HL-60 (cell line): ENCODE results near the gene UBAP2.
"Not testable (repeated sequence)": the region's sequence is repeated elsewhere in the genome, so short reads cannot be mapped to it uniquely, and the experiment has no call there.

ENCODE experiments used
- DNase-seq, 2 experiments: peaks; one replicate each; pipeline ENCODE4 v3.0.0-alpha.2; 2010 to 2020; ENCODE audit warnings: low read depth in 1 of 2, low spot score in 1 of 2
- H3K27ac ChIP-seq: fragments of 250-450 bp; sonication (Bioruptor Pico); replicated peaks from 2 replicates; pipeline ENCODE4 v1.5.1; 2020; ENCODE audit warnings: mild to moderate bottlenecking, moderate library complexity
- H3K27me3 ChIP-seq: fragments of 250-450 bp; sonication (Bioruptor Pico); 2 replicates; pipeline ENCODE4 v1.5.1; 2021; ENCODE audit warnings: mild to moderate bottlenecking, moderate library complexity; ENCODE audit not compliant: insufficient read depth, poor library complexity, severe bottlenecking
- H3K4me3 ChIP-seq: replicated peaks from 2 replicates; pipeline ENCODE4 v1.5.1; 2011; ENCODE audit warnings: mild to moderate bottlenecking, control low read depth, low read length; ENCODE audit not compliant: insufficient read depth
- GABPA ChIP-seq: IDR thresholded peaks from 2 replicates; pipeline ENCODE4 v1.6.1; 2012; ENCODE audit warnings: low read depth
- POLR2AphosphoS5 ChIP-seq: IDR thresholded peaks from 2 replicates; pipeline ENCODE4 v1.6.1; 2012; ENCODE audit warnings: low read depth
- SPI1 ChIP-seq: IDR thresholded peaks from 2 replicates; pipeline ENCODE4 v1.6.1; 2012; ENCODE audit warnings: low read depth, mild to moderate bottlenecking, borderline replicate concordance
- TF ChIP-seq, protein P1 (sequence below): IDR thresholded peaks from 2 replicates; pipeline ENCODE4 v1.6.1; 2012; ENCODE audit warnings: low read depth; ENCODE audit not compliant: insufficient replicate concordance
- TF ChIP-seq, protein P2 (sequence below): IDR thresholded peaks from one replicate; pipeline ENCODE4 v1.5.1; 2011; ENCODE audit warnings: low read length, control low read depth, inconsistent platforms; ENCODE audit not compliant: insufficient read depth

Gene UBAP2

DNA sequence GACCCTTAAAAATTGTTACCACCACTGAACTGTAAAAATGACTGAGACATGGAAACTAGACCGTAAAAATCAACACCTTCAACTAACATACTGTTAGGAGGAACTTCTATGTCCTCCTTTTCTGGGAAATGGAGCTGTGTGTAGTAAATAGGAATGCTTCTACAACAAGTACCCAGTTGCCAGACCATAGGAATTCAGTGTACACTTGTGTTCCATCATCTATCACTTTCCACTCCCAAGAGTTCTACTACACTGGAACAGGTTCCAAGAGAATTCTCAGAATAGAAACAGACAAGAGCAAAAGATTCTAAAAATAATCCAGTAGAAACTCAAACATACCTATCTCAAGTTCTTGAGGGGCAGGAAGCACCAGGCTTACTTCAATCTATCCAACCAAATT, 23.6 kb downstream of the UBAP2 start:
- Histone ChIP-seq H3K27me3 (no peaks in the 10 kb centered on the region), H3K4me3 (no peak overlapping the region), H3K27ac (no peak overlapping the region)
- no peak for DNase-seq
- TF ChIP-seq SPI1: no peak
- TF ChIP-seq, protein P1, sequence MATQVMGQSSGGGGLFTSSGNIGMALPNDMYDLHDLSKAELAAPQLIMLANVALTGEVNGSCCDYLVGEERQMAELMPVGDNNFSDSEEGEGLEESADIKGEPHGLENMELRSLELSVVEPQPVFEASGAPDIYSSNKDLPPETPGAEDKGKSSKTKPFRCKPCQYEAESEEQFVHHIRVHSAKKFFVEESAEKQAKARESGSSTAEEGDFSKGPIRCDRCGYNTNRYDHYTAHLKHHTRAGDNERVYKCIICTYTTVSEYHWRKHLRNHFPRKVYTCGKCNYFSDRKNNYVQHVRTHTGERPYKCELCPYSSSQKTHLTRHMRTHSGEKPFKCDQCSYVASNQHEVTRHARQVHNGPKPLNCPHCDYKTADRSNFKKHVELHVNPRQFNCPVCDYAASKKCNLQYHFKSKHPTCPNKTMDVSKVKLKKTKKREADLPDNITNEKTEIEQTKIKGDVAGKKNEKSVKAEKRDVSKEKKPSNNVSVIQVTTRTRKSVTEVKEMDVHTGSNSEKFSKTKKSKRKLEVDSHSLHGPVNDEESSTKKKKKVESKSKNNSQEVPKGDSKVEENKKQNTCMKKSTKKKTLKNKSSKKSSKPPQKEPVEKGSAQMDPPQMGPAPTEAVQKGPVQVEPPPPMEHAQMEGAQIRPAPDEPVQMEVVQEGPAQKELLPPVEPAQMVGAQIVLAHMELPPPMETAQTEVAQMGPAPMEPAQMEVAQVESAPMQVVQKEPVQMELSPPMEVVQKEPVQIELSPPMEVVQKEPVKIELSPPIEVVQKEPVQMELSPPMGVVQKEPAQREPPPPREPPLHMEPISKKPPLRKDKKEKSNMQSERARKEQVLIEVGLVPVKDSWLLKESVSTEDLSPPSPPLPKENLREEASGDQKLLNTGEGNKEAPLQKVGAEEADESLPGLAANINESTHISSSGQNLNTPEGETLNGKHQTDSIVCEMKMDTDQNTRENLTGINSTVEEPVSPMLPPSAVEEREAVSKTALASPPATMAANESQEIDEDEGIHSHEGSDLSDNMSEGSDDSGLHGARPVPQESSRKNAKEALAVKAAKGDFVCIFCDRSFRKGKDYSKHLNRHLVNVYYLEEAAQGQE: no peak
- TF ChIP-seq GABPA: no peak
- TF ChIP-seq POLR2AphosphoS5: no peak
- TF ChIP-seq, protein P2, sequence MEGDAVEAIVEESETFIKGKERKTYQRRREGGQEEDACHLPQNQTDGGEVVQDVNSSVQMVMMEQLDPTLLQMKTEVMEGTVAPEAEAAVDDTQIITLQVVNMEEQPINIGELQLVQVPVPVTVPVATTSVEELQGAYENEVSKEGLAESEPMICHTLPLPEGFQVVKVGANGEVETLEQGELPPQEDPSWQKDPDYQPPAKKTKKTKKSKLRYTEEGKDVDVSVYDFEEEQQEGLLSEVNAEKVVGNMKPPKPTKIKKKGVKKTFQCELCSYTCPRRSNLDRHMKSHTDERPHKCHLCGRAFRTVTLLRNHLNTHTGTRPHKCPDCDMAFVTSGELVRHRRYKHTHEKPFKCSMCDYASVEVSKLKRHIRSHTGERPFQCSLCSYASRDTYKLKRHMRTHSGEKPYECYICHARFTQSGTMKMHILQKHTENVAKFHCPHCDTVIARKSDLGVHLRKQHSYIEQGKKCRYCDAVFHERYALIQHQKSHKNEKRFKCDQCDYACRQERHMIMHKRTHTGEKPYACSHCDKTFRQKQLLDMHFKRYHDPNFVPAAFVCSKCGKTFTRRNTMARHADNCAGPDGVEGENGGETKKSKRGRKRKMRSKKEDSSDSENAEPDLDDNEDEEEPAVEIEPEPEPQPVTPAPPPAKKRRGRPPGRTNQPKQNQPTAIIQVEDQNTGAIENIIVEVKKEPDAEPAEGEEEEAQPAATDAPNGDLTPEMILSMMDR: no peak

DNA sequence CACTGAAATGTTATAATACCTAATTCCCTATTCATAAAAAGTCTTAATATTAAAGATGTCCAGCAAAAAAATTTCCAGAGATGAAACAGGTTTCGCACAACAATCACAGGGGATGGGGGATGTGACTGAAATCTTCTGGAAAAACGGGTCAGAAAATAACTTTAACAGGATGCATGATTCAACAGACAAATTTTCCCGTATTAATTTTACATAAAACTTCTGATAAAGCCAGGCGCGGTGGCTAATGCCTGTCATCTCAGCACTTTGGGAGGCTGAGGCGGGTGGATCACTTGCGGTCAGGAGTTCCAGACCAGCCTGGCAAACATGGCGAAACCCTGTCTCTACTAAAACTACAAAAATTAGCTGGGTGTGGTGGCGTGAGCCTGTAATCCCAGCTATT, 24.2 kb downstream of the UBAP2 start:
- not testable (repeated sequence) for H3K27me3 ChIP-seq, H3K27ac ChIP-seq, DNase-seq, H3K4me3 ChIP-seq

DNA sequence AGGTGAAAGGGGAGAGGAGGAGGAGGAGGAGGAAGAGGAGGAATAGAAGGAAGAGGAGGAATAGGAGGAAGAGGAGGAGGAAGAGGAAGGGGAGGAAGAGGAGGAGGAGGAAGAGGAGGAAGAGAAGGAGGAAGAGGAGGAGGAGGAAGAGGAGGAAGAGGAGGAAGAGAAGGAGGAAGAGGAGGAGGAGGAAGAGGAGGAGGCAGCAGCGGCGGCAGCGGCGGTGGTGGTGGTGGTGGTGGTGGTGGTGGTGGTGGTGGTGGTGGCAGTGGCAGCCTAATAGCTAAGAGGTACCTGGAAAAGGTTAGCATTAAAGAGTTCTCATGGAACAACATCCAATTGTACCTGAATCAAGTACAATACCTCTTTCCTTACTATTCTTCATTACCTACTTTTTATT, 32.5 kb downstream of the UBAP2 start:
- Histone ChIP-seq H3K27me3 (no peaks in the 10 kb centered on the region), H3K4me3 (no peak overlapping the region), H3K27ac (no peak overlapping the region)
- TF ChIP-seq GABPA: no peak
- TF ChIP-seq, protein P2: no peak
- no peak for TF ChIP-seq POLR2AphosphoS5
- no peak for TF ChIP-seq SPI1
- TF ChIP-seq, protein P1: no peak
- no peak for DNase-seq

DNA sequence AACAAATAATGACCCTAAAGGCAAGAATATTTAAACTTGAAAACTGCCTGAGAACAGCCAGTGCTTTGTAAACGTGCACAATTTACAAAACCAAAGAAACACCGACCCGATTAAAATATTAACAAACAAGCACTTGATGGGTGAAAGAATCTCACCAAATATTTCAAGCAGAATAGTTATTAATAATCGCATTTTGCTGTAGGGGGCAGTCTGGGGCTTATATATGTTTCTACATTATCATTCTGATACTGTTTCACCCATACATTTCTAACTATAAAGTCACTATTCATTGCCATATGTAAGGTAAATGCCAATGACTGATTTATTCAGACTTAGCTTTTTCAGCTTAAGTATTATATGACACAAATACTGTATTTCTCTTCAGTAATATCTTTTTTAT, 37.7 kb downstream of the UBAP2 start:
- no peak for TF ChIP-seq GABPA
- TF ChIP-seq, protein P1: no peak
- TF ChIP-seq, protein P2: no peak
- no peak overlapping the region for H3K27ac ChIP-seq
- H3K4me3 ChIP-seq: no peak overlapping the region
- peak in 1 of 2 experiments; percentile 3 for DNase-seq
- H3K27me3 ChIP-seq: no peaks in the 10 kb centered on the region
